Measurements from ENCODE around the gene SCTR. TPM values are rescaled to one million over a fixed set of nuclear protein-coding genes. Genes with fewer than 3 reads are reported as not detected.

The SCTR gene
- total RNA-seq, 2 experiments from 2014 or later = not detected

DNA sequence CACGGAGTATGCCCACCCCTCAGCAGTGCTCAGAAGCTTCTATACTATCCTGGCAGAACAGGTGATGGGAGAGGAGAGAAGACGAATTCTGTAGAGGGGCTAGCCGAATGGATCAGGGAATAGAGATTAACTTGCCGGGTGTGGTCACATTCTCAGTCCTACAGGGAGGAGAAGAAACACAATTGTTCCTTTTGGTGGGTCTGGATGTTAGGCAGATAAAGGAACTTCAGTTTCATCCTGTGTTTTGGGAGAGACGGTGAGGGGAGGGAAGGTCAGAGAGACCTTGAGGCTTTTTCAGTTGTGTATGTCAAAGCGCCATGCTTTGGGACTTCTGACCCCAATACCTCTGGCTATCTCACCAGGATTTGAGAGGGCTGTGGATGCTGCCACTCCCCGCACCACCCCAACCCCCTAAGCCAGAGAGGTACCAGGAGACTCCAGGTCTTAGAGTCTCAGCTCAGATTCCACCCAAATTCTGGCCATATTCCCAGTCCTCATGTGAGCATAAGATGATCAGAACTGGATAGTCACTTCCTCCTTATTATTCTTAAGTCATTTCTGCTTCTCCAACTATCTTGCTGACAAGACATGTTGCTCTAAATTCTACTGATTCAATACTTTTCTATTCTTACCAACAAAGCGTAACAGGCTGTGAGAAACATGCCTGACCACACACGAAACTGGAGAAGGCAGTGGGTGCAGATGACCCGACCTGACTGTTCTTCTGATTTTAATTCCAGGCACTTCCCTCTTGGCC is 94.9 kb downstream of the SCTR start:
- Mint-ChIP-seq H3K9me3 (no peaks in the 10 kb centered on the region), H3K4me3 (no peak overlapping the region), H3K27me3 (peaks cover 43% of the 10 kb centered on the region), H3K27ac (no peak overlapping the region), H3K4me1 (ENCODE audit: low read depth) (peaks cover 3% of the 10 kb centered on the region), H3K36me3 (ENCODE audit: low read depth) (no peaks in the 10 kb centered on the region)
- intact Hi-C loops (cut with micrococcal nuclease) = no loop called here
- ChIA-PET CTCF (interaction anchor here (1.0 kb wide), 1 partner anchor 21 kb away, joined by 4 read pairs; no protein-coding TSS in a partner anchor), POLR2A (no interaction called here)
- ATAC-seq (no peak), DNase-seq (no peak)
- TF ChIP-seq, protein P1, sequence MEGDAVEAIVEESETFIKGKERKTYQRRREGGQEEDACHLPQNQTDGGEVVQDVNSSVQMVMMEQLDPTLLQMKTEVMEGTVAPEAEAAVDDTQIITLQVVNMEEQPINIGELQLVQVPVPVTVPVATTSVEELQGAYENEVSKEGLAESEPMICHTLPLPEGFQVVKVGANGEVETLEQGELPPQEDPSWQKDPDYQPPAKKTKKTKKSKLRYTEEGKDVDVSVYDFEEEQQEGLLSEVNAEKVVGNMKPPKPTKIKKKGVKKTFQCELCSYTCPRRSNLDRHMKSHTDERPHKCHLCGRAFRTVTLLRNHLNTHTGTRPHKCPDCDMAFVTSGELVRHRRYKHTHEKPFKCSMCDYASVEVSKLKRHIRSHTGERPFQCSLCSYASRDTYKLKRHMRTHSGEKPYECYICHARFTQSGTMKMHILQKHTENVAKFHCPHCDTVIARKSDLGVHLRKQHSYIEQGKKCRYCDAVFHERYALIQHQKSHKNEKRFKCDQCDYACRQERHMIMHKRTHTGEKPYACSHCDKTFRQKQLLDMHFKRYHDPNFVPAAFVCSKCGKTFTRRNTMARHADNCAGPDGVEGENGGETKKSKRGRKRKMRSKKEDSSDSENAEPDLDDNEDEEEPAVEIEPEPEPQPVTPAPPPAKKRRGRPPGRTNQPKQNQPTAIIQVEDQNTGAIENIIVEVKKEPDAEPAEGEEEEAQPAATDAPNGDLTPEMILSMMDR (IDR thresholded peaks at IDR 0.05) = no peak

DNA sequence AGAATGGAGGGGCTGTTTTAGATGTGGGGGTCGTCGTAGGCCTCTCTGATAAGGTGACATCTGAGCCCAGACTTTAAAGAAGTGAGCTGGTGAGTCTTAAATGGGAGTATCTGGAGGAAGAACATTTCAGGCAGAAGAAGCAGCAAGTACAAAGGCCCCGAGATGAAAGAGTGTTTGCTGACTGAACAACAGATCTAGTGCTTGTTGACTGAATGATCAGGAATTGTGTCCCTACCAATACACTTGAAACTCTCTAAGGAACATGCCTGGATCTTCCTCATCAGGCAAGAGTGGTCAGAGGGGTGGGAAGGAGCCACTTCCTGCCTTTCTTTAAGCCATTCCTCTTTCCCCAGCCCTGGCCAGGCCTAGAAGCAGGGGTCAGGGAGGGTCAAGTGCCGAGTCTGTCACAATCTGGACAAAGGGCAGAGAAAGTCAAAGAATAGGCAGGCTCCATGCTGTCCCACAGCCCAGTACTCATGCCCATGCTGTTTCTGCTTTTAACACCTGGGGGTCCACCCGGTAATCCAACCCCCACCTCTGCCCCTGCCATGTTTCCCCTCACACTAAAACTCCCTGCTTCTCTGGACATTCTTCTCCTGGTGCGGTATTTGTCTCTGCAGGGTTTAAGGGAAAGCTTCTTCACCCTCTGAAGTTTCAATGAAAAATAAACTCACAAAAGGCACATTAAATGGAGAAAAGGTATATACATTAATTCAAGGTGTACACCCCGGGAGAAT is 95.6 kb downstream of the SCTR start:
- H3K27me3 Mint-ChIP-seq = peaks cover 43% of the 10 kb centered on the region
- TF ChIP-seq, protein P1 (IDR thresholded peaks at IDR 0.05) = no peak
- H3K27ac Mint-ChIP-seq = no peak overlapping the region
- ChIA-PET POLR2A (no interaction called here), CTCF (interaction anchor here (1.0 kb wide), 1 partner anchor 20 kb away, joined by 4 read pairs; no protein-coding TSS in a partner anchor)
- no peaks in the 10 kb centered on the region for H3K9me3 Mint-ChIP-seq
- H3K36me3 Mint-ChIP-seq (ENCODE audit: low read depth) = no peaks in the 10 kb centered on the region
- no peak for ATAC-seq
- no peak overlapping the region for H3K4me3 Mint-ChIP-seq
- peaks cover 3% of the 10 kb centered on the region for H3K4me1 Mint-ChIP-seq (ENCODE audit: low read depth)
- DNase-seq = no peak
- intact Hi-C loops (cut with micrococcal nuclease) = no loop called here

DNA sequence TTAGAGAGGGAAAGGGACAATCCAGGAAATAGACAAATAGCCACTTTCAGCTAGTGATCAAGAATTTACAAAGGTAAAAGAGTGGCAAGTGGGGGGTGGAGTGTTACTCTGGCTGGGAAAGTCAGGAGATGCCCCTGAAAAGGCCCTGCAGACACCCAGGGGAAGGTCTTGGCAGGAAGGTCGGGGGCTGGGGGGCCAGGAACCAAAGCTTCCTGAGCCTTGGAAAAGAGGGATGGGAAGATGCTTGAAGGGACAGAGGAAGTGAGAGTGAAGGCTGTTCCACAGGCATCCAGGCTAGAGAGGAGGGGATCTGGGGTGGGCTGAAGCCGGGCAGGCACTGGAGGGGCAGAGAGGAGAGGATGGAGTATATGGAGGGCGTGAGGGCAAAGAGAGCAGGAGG is 96.5 kb downstream of the SCTR start:
- intact Hi-C loops (cut with micrococcal nuclease) = no loop called here
- CTCF ChIA-PET = no interaction called here
- DNase-seq (no peak), ATAC-seq (no peak)
- H3K27ac Mint-ChIP-seq = no peak overlapping the region
- peaks cover 3% of the 10 kb centered on the region for H3K4me1 Mint-ChIP-seq (ENCODE audit: low read depth)
- H3K9me3 Mint-ChIP-seq = no peaks in the 10 kb centered on the region
- H3K27me3 Mint-ChIP-seq = peaks cover 40% of the 10 kb centered on the region
- TF ChIP-seq, protein P1 (IDR thresholded peaks at IDR 0.05) = no peak
- no peak overlapping the region for H3K4me3 Mint-ChIP-seq
- POLR2A ChIA-PET = no interaction called here
- no peaks in the 10 kb centered on the region for H3K36me3 Mint-ChIP-seq (ENCODE audit: low read depth)

DNA sequence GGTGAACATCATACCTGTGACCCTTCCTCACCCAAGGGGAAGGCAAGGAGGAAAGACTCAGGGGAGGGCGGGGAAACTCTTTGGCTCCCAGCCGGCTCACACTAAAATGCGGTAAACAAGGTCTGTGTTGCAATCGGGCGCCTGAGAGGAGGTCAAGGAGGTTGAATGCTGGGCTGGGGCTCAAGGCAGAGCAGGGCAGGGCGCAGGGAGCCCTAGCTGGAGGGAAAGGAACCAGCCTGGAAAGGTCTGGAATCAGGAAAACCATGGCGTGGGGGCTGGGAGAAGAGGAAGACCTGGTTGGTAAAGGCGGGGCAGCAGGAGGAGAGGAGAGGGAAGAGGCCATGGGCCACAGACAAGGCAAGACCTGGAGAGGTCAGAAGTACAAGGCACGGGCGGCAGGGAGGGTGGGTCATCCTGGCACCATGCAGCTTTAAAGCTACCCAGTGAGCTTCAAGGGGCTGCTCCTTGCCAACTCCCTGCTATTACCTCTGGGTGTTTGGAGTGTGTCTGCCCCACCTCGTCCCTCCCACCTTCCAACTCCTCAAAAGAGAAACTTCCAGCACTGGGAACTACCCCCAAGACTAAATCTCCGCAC is 97.4 kb downstream of the SCTR start:
- CTCF ChIA-PET = no interaction called here
- TF ChIP-seq, protein P1 (IDR thresholded peaks at IDR 0.05) = no peak
- ATAC-seq = no peak

DNA sequence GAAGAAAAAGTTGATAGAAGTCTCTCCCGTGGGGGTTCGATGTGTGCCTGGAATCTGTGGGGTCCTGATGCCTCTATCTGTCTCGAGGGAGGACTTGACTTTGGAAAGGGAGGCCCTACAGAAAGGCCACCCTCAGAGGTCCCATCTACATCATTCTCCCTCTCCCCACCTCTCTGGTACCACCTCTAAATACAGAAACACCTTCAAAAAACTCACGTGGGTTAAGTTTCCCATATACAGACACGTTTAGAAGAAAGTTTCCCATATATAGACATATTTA is 97.9 kb downstream of the SCTR start:
- Mint-ChIP-seq H3K9me3 (peaks cover 5% of the 10 kb centered on the region), H3K4me3 (no peak overlapping the region), H3K27ac (no peak overlapping the region), H3K27me3 (peaks cover 38% of the 10 kb centered on the region), H3K4me1 (ENCODE audit: low read depth) (no peaks in the 10 kb centered on the region), H3K36me3 (ENCODE audit: low read depth) (no peaks in the 10 kb centered on the region)
- TF ChIP-seq, protein P1 (IDR thresholded peaks at IDR 0.05) = no peak
- POLR2A ChIA-PET = no interaction called here
- ATAC-seq (no peak), DNase-seq (no peak)
- intact Hi-C loops (cut with micrococcal nuclease) = no loop called here
- CTCF ChIA-PET = no interaction called here

More for the DNA sequence above, 97.4 kb downstream of the SCTR start:
- Mint-ChIP-seq H3K4me1 (ENCODE audit: low read depth) (no peaks in the 10 kb centered on the region), H3K4me3 (no peak overlapping the region), H3K36me3 (ENCODE audit: low read depth) (no peaks in the 10 kb centered on the region), H3K27ac (no peak overlapping the region), H3K27me3 (peaks cover 34% of the 10 kb centered on the region), H3K9me3 (peaks cover 1% of the 10 kb centered on the region)
- POLR2A ChIA-PET = no interaction called here
- intact Hi-C loops (cut with micrococcal nuclease) = no loop called here
- DNase-seq = no peak

Measured in activated CD8-positive, alpha-beta T cell treated with anti-CD3 and anti-CD28 coated beads for 36 hours (primary cell).